CD4-positive, alpha-beta memory T cell (primary cell): ENCODE measurements around the gene PFN2. TPM values are rescaled to one million over a fixed set of nuclear protein-coding genes. Genes with fewer than 3 reads are reported as not detected.
"Not testable (repeated sequence)": the region's sequence is repeated elsewhere in the genome, so short reads cannot be mapped to it uniquely, and the experiment has no call there.

ENCODE experiments used
- CTCF ChIA-PET: fragments of 350-600 bp; sonication (Branson Sonifier 250); formaldehyde crosslinking; loops from one replicate; lab custom pipeline; 2021; ENCODE audit warnings: inconsistent platforms; ENCODE audit not compliant: partially characterized antibody; lab: Charles Lee
- POLR2A ChIA-PET: fragments of 350-600 bp; sonication (Branson Sonifier 250); formaldehyde crosslinking; loops from one replicate; lab custom pipeline; 2021; ENCODE audit not compliant: partially characterized antibody; lab: Charles Lee
- DNase-seq, 5 donors: peaks; one replicate each; pipeline versions ENCODE4 v3.0.0 to v3.0.0-alpha.2; 2020 to 2022; ENCODE audit warnings: mixed read lengths in 1 of 5
- H3K27ac ChIP-seq: one replicate; pipeline ENCODE4 v1.7.0; 2013; ENCODE audit warnings: low read depth, low read length
- H3K27me3 ChIP-seq: 2 replicates; pipeline ENCODE4 v1.7.0; 2013; ENCODE audit warnings: mild to moderate bottlenecking, low read length, moderate library complexity; ENCODE audit not compliant: insufficient read depth
- H3K36me3 ChIP-seq: 2 replicates; pipeline ENCODE4 v1.7.0; 2013; ENCODE audit warnings: mild to moderate bottlenecking, low read length, moderate library complexity; ENCODE audit not compliant: insufficient read depth
- H3K4me1 ChIP-seq: 2 replicates; pipeline ENCODE4 v1.7.0; 2013; ENCODE audit warnings: mild to moderate bottlenecking, low read length, moderate library complexity; ENCODE audit not compliant: insufficient read depth
- H3K4me3 ChIP-seq, 2 donors: one replicate each; pipeline ENCODE4 v1.7.0; 2013; ENCODE audit warnings: low read length in 2 of 2, mild to moderate bottlenecking in 1 of 2
- H3K9me3 ChIP-seq, 2 donors: one replicate each; pipeline ENCODE4 v1.7.0; 2013; ENCODE audit warnings: low read length in 2 of 2, control low read depth in 1 of 2; ENCODE audit not compliant: control insufficient read depth in 1 of 2
- H3K27ac Mint-ChIP-seq, 7 donors: one replicate each; pipeline ENCODE4 v1.8.0; 2020 to 2021; ENCODE audit warnings: mixed read lengths in 7 of 7, mild to moderate bottlenecking in 6 of 7, inconsistent platforms in 3 of 7, moderate library complexity in 3 of 7
- H3K27me3 Mint-ChIP-seq, 2 donors: one replicate each; pipeline ENCODE4 v1.8.0; 2020 to 2021; ENCODE audit warnings: mixed read lengths in 2 of 2
- H3K36me3 Mint-ChIP-seq, 2 donors: one replicate each; pipeline ENCODE4 v1.8.0; 2020 to 2021; ENCODE audit warnings: mixed read lengths in 2 of 2, inconsistent platforms in 1 of 2, mild to moderate bottlenecking in 1 of 2
- H3K4me1 Mint-ChIP-seq, 4 donors: one replicate each; pipeline ENCODE4 v1.8.0; 2020 to 2021; ENCODE audit warnings: mixed read lengths in 4 of 4, mild to moderate bottlenecking in 1 of 4
- H3K4me3 Mint-ChIP-seq, 8 donors: one replicate each; pipeline ENCODE4 v1.8.0; 2020 to 2021; ENCODE audit warnings: mixed read lengths in 8 of 8, mild to moderate bottlenecking in 7 of 8, moderate library complexity in 6 of 8, inconsistent platforms in 3 of 8
- H3K9me3 Mint-ChIP-seq, 8 donors: one replicate each; pipeline ENCODE4 v1.8.0; 2020 to 2021; ENCODE audit warnings: mixed read lengths in 8 of 8, mild to moderate bottlenecking in 5 of 8, inconsistent platforms in 3 of 8, moderate library complexity in 1 of 8
- intact Hi-C: fragments of 100-400 bp; cut with micrococcal nuclease; formaldehyde crosslinking; loops from one replicate; pipeline ENCODE4 v1.15.1; 2023
- polyA plus RNA-seq, 2 donors: library from polyadenylated mRNA; unstranded; fragments of 300-500 nt; fragmentation: Illumina TruSeq; gene quantifications; one replicate each; pipeline ENCODE4 v1.2.3, GENCODE V29; 2021
- total RNA-seq, 2 experiments: library from RNA; stranded (reverse); gene quantifications; one replicate each; pipeline ENCODE4 v1.2.3, GENCODE V29; 2021

The PFN2 gene
- total and polyA plus RNA-seq, 4 experiments from 2014 or later = 6.8 to 16.9 (median 12.4) TPM

DNA sequence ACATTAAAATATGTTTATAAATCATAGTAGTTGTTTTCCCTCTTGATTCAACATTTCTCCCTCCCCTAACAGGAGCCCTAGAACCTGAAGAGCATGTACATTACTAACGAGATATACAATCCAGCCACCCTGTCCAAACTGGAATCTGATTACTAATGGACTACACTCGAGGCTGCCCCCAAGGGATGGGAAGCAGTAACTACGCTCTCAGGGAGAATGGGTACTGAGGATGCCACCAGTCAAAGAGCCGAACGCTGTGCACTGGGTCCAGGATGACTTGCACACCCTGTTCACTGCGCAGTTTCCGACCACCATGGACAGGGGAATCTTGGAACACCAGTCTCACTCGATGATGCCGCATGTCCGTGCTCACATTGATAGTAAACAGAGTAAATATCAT, 11.3 kb upstream of the PFN2 start:
- intact Hi-C loops, H3K36me3 Mint-ChIP-seq: not testable (repeated sequence)

DNA sequence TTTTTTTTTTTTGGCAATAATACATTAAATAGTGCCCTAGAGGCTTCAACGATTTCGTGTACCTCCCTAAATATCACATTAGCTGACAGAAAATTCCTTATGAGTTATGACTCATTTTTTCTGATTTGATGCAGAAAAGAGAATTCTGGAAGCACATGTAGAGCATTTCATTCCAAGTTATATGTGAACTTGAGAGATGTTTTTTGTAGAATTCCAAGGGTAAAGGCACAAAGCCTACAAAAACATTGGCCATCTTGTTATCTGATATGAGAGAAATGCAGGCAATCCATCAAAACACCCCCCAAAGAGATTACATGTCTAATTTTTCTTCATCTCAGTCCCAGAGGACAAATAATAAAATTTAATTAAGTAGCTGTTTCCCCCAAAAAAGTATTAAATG, 6.7 kb upstream of the PFN2 start:
- Mint-ChIP-seq H3K27me3 (peaks cover 5 to 10% of the 10 kb centered on the region in 2 donors), H3K4me3 (no peak overlapping the region), H3K9me3 (peaks cover 0 to 2% (median 0%) of the 10 kb centered on the region in 8 donors), H3K4me1 (peaks cover 0 to 6% (median 0%) of the 10 kb centered on the region in 4 donors), H3K36me3 (no peaks in the 10 kb centered on the region), H3K27ac (no peak overlapping the region)
- no peaks in the 10 kb centered on the region for H3K36me3 ChIP-seq
- POLR2A ChIA-PET = no interaction called here
- no peak overlapping the region for H3K4me3 ChIP-seq
- CTCF ChIA-PET = no interaction called here
- intact Hi-C loops = loop anchor here (10.0 kb wide), 1 partner anchor 627 kb away; the partner anchor contains the start of gene SELENOT
- H3K27ac ChIP-seq = no peak overlapping the region
- no peaks in the 10 kb centered on the region for H3K9me3 ChIP-seq
- no peak for DNase-seq
- H3K27me3 ChIP-seq = no peaks in the 10 kb centered on the region
- H3K4me1 ChIP-seq = no peaks in the 10 kb centered on the region

More for the DNA sequence above, 11.3 kb upstream of the PFN2 start:
- H3K27me3 Mint-ChIP-seq, H3K9me3 Mint-ChIP-seq, H3K4me1 Mint-ChIP-seq, DNase-seq, CTCF ChIA-PET, POLR2A ChIA-PET, H3K27ac ChIP-seq, H3K27ac Mint-ChIP-seq, H3K4me3 Mint-ChIP-seq, H3K36me3 ChIP-seq, H3K4me3 ChIP-seq, H3K9me3 ChIP-seq, H3K27me3 ChIP-seq, H3K4me1 ChIP-seq: not testable (repeated sequence)

DNA sequence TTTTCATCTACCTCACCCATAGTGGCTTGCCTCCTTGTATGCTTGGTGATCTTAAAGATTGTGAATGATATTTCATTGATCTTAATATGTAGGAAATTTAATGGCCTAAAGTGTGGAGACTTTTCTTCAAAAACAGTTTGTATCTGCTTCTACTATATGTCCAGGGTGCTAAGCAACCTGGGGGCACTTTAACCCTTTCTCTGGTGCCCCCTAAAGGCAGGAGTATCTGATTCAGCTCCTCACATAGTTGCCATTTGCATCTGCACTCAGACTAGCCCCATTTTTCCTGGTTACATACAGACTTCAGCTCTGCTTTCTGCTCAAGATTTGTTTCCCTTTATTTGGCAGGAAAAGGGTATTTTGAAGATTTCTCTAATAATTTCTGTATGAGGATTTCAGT, 5.2 kb upstream of the PFN2 start:
- peaks cover 6 to 10% (median 8%) of the 10 kb centered on the region in 4 donors for H3K4me1 Mint-ChIP-seq
- POLR2A ChIA-PET = no interaction called here
- no peaks in the 10 kb centered on the region for H3K36me3 ChIP-seq
- intact Hi-C loops = loop anchor here (10.0 kb wide), 1 partner anchor 629 kb away; the partner anchor contains the start of gene SELENOT
- CTCF ChIA-PET = no interaction called here
- H3K27me3 Mint-ChIP-seq = peaks cover 12 to 18% of the 10 kb centered on the region in 2 donors
- H3K4me1 ChIP-seq = peaks cover 5% of the 10 kb centered on the region
- H3K9me3 ChIP-seq = no peaks in the 10 kb centered on the region
- no peak overlapping the region for H3K27ac Mint-ChIP-seq
- H3K9me3 Mint-ChIP-seq = peaks cover 0 to 2% (median 0%) of the 10 kb centered on the region in 8 donors
- H3K4me3 Mint-ChIP-seq = no peak overlapping the region
- H3K36me3 Mint-ChIP-seq = peaks cover 0 to 7% of the 10 kb centered on the region in 2 donors
- DNase-seq = no peak
- no peak overlapping the region for H3K27ac ChIP-seq
- H3K27me3 ChIP-seq = peaks cover 7% of the 10 kb centered on the region
- H3K4me3 ChIP-seq = no peak overlapping the region

DNA sequence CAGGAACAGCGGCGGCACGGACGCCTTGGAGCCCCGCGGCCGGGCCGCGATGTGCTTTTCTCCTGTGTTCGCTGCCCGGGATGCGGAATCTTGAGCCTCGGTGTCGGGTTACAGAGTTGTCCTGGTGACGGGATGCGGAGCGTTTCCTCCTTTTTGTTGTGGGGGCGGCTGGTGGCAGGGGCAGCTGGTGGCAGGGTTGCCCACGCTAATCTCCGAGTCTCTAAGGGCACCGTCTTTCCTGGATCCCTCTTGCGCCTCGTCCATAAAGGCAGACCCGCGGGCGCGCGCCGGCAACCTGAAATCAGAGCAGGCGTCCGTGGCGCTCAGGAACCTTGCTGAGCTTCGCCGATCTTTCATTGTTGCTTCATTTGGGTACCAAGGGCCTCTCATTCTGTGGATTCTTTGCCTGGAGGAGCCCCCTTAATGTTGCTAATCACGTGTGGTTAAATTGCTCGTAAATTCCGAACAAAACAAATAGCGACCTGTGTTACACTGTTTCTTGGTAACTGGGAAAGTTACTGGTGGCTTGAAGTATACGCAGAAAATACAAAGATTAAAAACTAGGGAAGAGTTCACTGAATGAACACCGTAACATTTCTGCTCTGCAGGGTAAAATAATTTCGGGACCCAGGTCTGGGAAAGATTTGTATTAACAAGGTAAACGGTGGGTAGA, 844 bp upstream of the PFN2 start:
- Histone ChIP-seq H3K4me1 (peaks cover 12% of the 10 kb centered on the region), H3K36me3 (no peaks in the 10 kb centered on the region), H3K9me3 (no peaks in the 10 kb centered on the region), H3K4me3 (peak overlapping the region in 1 of 2 donors; percentile 67), H3K27me3 (peaks cover 7% of the 10 kb centered on the region), H3K27ac (no peak overlapping the region)
- peaks cover 0 to 2% (median 0%) of the 10 kb centered on the region in 8 donors for H3K9me3 Mint-ChIP-seq
- intact Hi-C loops = loop anchor here (5.0 to 10.0 kb wide), 4 partner anchors 159 to 1231 kb away; partner anchors contain the start of genes EIF2A, GPR171, RNF13 and SELENOT
- H3K4me1 Mint-ChIP-seq = peaks cover 13 to 20% (median 19%) of the 10 kb centered on the region in 4 donors
- peaks cover 9 to 18% of the 10 kb centered on the region in 2 donors for H3K27me3 Mint-ChIP-seq
- peak overlapping the region; percentile 25 to 95 (median 87) for H3K27ac Mint-ChIP-seq
- H3K36me3 Mint-ChIP-seq = peaks cover 0 to 10% of the 10 kb centered on the region in 2 donors
- ChIA-PET CTCF (interaction anchor here (1.0 to 3.0 kb wide), 2 partner anchors 13 to 65 kb away, joined by 3 to 8 read pairs; no protein-coding TSS in a partner anchor), POLR2A (interaction anchor here (0.8 to 1.0 kb wide), 3 partner anchors 157 to 792 kb away, joined by 3 to 4 read pairs (median 3); partner anchors contain the start of gene SIAH2)
- peak in 4 of 5 donors; percentile 32 to 43 (median 34) for DNase-seq
- H3K4me3 Mint-ChIP-seq = peak overlapping the region; percentile 95 to 97 (median 96)

DNA sequence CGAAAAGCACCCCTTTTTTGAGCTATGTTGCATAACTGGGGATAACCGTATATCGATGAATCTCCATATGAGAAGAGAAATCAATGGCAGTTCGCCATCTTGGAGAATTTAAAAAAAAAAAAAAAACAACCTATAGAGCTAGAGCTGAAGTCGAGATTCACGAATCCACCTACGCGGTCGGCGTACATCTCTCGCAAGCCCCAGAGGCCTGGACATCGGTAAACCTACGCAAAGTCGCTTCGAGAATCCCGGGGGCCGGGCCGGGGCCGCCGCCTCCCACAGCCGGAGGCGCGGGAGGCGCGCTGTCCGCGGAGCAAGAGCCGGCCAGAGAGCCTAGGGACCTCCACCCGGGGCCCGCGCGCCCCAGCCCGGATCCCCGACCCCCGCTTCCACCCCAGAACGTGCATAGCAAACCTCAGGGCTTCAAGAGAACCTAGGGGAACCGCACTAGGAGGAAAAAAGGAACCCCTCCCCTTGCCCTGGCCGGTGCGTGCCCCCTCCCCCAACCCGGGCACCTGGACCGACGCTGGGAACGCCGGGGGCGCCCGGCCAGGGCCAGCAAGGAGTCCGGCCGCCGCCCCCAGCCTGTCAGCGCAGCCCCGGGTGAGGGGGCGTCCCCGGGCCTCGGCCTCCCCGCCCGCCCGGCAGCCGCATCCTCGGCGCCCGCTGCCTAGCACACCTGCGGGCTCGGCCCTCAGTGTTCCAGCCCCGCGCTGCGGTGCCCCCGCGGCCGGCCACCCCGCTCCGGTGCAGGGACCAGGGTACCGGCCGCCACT, 567 bp downstream of the PFN2 start:
- intact Hi-C loops = loop anchor here (1.0 to 10.0 kb wide), 5 partner anchors 158 to 1232 kb away; partner anchors contain the start of genes EIF2A, GPR171, RNF13 and SELENOT
- H3K27me3 ChIP-seq = peaks cover 7% of the 10 kb centered on the region
- Mint-ChIP-seq H3K27ac (peak overlapping the region; percentile 73 to 91 (median 87)), H3K9me3 (peaks cover 0 to 2% (median 0%) of the 10 kb centered on the region in 8 donors), H3K4me3 (peak overlapping the region; percentile 89 to 96 (median 90)), H3K36me3 (peaks cover 0 to 10% of the 10 kb centered on the region in 2 donors), H3K4me1 (peaks cover 14 to 20% (median 19%) of the 10 kb centered on the region in 4 donors), H3K27me3 (peaks cover 7 to 15% of the 10 kb centered on the region in 2 donors)
- H3K27ac ChIP-seq = peak overlapping the region; percentile 27
- H3K4me3 ChIP-seq = peak overlapping the region; percentile 8 to 44
- no peaks in the 10 kb centered on the region for H3K36me3 ChIP-seq
- peaks cover 12% of the 10 kb centered on the region for H3K4me1 ChIP-seq
- H3K9me3 ChIP-seq = no peaks in the 10 kb centered on the region
- peak; percentile 72 to 80 (median 77) for DNase-seq
- ChIA-PET CTCF (interaction anchor here (0.8 to 5.6 kb wide), 6 partner anchors 12 to 252 kb away, joined by 3 to 63 read pairs (median 6); no protein-coding TSS in a partner anchor), POLR2A (interaction anchor here (0.8 to 1.4 kb wide), 3 partner anchors 9 to 794 kb away, joined by 3 to 4 read pairs (median 4); partner anchors contain the start of genes SIAH2 and TSC22D2)

DNA sequence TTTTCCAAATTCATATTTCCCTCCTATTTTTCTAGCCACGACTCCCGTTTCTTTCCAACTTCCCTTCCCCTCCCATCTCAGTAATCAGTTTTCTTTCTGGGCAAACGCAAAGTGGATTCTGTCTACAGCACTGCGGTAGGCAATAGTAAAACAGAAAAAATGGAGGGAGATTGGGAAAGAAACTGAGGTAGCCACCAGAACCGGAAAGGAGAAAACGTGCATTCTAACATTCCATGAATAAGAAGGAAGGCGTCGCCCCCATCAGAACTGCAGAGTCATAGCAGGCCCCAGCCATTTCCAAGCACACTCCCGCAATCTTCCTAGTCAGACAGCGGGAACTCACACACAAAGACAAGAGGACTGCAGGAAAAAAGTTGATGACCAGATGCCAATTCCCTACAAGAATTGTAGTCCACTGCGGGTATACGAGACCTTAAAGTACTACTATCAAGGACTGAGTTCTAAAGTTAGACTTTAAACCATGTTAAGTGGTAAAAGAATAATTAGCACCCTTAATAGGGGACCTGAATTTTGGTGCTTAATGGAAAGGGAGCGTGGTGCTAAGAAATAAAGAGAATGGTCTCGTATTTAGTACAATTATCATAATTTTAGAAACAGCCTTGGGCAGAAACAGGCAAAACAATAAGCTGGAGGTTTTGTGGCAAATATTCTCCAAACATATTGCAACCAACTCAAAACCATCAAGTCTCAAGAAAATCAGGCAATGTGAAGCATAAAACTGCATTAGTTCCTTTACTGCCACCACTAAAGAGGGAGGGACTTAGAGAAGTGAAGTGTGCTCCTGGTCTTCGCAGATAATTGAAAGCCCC, 1.4 kb downstream of the PFN2 start:
- H3K4me3 ChIP-seq = peak overlapping the region; percentile 8 to 44
- H3K36me3 Mint-ChIP-seq = peaks cover 0 to 10% of the 10 kb centered on the region in 2 donors
- H3K4me1 ChIP-seq = peaks cover 12% of the 10 kb centered on the region
- intact Hi-C loops = no loop called here
- DNase-seq = no peak
- H3K9me3 ChIP-seq = no peaks in the 10 kb centered on the region
- H3K9me3 Mint-ChIP-seq = peaks cover 0 to under 1% (median 0%) of the 10 kb centered on the region in 8 donors
- ChIA-PET CTCF (interaction anchor here (0.8 to 5.6 kb wide), 9 partner anchors 11 to 253 kb away, joined by 3 to 63 read pairs (median 8); no protein-coding TSS in a partner anchor), POLR2A (interaction anchor here (1.0 to 1.4 kb wide), 2 partner anchors 8 to 794 kb away, joined by 3 to 4 read pairs; partner anchors contain the start of gene SIAH2)
- H3K4me3 Mint-ChIP-seq = peak overlapping the region; percentile 83 to 95 (median 89)
- peaks cover 14 to 20% (median 18%) of the 10 kb centered on the region in 4 donors for H3K4me1 Mint-ChIP-seq
- peaks cover 7 to 13% of the 10 kb centered on the region in 2 donors for H3K27me3 Mint-ChIP-seq
- H3K27ac Mint-ChIP-seq = peak overlapping the region; percentile 63 to 90 (median 78)
- H3K36me3 ChIP-seq = no peaks in the 10 kb centered on the region
- H3K27ac ChIP-seq = no peak overlapping the region
- H3K27me3 ChIP-seq = peaks cover 7% of the 10 kb centered on the region
